ENCODE results near the gene HIF1A.

Gene HIF1A

GRCh38 chr14:61768240-61768639 is 72.9 kb downstream of the HIF1A start:
- DNase-seq (ENCODE audit: low read depth), result no peak
- no peak overlapping the region for H3K4me3 ChIP-seq (ENCODE audit: low read depth, low read length)
- TF ChIP-seq, protein P1, sequence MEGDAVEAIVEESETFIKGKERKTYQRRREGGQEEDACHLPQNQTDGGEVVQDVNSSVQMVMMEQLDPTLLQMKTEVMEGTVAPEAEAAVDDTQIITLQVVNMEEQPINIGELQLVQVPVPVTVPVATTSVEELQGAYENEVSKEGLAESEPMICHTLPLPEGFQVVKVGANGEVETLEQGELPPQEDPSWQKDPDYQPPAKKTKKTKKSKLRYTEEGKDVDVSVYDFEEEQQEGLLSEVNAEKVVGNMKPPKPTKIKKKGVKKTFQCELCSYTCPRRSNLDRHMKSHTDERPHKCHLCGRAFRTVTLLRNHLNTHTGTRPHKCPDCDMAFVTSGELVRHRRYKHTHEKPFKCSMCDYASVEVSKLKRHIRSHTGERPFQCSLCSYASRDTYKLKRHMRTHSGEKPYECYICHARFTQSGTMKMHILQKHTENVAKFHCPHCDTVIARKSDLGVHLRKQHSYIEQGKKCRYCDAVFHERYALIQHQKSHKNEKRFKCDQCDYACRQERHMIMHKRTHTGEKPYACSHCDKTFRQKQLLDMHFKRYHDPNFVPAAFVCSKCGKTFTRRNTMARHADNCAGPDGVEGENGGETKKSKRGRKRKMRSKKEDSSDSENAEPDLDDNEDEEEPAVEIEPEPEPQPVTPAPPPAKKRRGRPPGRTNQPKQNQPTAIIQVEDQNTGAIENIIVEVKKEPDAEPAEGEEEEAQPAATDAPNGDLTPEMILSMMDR (conservative IDR thresholded peaks at IDR 0.05; ENCODE audit: low read depth, low read length), result no peak

- TF ChIP-seq, protein P1 (conservative IDR thresholded peaks at IDR 0.05; ENCODE audit: low read depth, low read length), result no peak
- no peak for DNase-seq (ENCODE audit: low read depth)
- no peak overlapping the region for H3K4me3 ChIP-seq (ENCODE audit: low read depth, low read length)
Measured at GRCh38 chr14:61769893-61770292, 74.6 kb downstream of the HIF1A start.

GRCh38 chr14:61774861-61775260 is 79.5 kb downstream of the HIF1A start:
- TF ChIP-seq, protein P1 (conservative IDR thresholded peaks at IDR 0.05; ENCODE audit: low read depth, low read length), result no peak
- no peak for DNase-seq (ENCODE audit: low read depth)
- H3K4me3 ChIP-seq (ENCODE audit: low read depth, low read length), result no peak overlapping the region

GRCh38 chr14:61780125-61780524 is 84.8 kb downstream of the HIF1A start:
- TF ChIP-seq, protein P1 (conservative IDR thresholded peaks at IDR 0.05; ENCODE audit: low read depth, low read length), result no peak
- no peak overlapping the region for H3K4me3 ChIP-seq (ENCODE audit: low read depth, low read length)
- DNase-seq (ENCODE audit: low read depth), result no peak

- TF ChIP-seq, protein P1 (conservative IDR thresholded peaks at IDR 0.05; ENCODE audit: low read depth, low read length), result no peak
- no peak for DNase-seq (ENCODE audit: low read depth)
- no peak overlapping the region for H3K4me3 ChIP-seq (ENCODE audit: low read depth, low read length)
Measured at GRCh38 chr14:61797309-61797708, 102.0 kb downstream of the HIF1A start.

Measured in choroid plexus epithelial cell (primary cell).